ENCODE data around the gene CNOT3. TPM values are rescaled to one million over a fixed set of nuclear protein-coding genes. Genes with fewer than 3 reads are reported as not detected.

The CNOT3 gene
- total RNA-seq, 1 experiment from 2014 or later: 77.7 TPM

DNA sequence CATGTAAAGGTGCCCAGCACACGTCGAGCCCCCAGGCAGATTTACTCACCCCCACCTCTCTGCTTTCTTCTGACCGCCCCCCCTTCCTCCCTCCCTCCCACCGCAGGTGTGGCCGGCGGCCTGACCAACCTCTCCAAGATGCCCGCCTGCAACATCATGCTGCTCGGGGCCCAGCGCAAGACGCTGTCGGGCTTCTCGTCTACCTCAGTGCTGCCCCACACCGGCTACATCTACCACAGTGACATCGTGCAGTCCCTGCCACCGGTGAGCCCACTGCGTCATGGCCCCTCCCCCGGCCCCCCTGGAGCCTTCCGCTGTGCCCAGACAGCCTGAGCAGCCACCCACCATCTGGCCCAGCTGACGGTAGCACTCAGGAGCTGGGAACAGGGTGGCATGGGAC, 13.2 kb upstream of the CNOT3 start:
- peaks cover 61% of the 10 kb centered on the region for H3K36me3 Mint-ChIP-seq (ENCODE audit: insufficient read depth, unreplicated experiment)
- no peak overlapping the region for H3K27ac Mint-ChIP-seq (ENCODE audit: unreplicated experiment)
- no peak for DNase-seq

DNA sequence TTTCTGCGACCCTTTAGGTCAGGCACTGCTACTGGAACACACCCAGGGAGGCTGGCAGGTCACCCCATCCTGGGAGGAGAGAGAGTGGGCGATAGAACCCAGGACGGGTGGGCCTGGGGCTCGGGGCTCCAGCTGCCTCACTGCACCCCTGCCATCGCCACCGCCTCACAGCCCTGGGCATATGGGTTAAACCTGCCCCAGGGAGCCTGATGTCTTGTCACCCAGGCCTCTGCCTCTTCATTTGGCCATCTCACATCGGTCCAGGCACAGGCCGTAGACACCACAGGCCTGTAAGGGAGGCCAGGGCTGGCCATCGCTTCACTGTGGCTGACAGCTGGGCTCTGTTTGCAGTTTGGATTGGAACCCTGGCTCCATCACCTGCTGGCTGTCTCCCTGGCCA, 11.8 kb upstream of the CNOT3 start:
- Histone ChIP-seq H3K9me3 (no peaks in the 10 kb centered on the region), H3K36me3 (ENCODE audit: control insufficient read depth, insufficient read depth, low read length) (peaks cover 3% of the 10 kb centered on the region; the same call in 1 of the 2 replicates), H3K4me3 (ENCODE audit: low read depth, low read length) (no peak overlapping the region), H3K27me3 (replicated peaks; ENCODE audit: control insufficient read depth, insufficient read depth, low read length) (no peaks in the 10 kb centered on the region), H3K4me1 (no peaks in the 10 kb centered on the region)
- intact Hi-C loops (cut with micrococcal nuclease; ENCODE audit: unreplicated experiment): no loop called here
- H3K36me3 Mint-ChIP-seq (ENCODE audit: insufficient read depth, unreplicated experiment): peaks cover 48% of the 10 kb centered on the region
- H3K4me1 Mint-ChIP-seq (ENCODE audit: low read depth, unreplicated experiment): no peaks in the 10 kb centered on the region
- no peak overlapping the region for H3K4me3 Mint-ChIP-seq (ENCODE audit: unreplicated experiment)
- BruUV-seq (replicated peaks): no TSS peak
- H3K27me3 Mint-ChIP-seq (ENCODE audit: insufficient read depth, unreplicated experiment): no peaks in the 10 kb centered on the region
- CTCF ChIA-PET: no interaction called here
- TF ChIP-seq, protein P1, sequence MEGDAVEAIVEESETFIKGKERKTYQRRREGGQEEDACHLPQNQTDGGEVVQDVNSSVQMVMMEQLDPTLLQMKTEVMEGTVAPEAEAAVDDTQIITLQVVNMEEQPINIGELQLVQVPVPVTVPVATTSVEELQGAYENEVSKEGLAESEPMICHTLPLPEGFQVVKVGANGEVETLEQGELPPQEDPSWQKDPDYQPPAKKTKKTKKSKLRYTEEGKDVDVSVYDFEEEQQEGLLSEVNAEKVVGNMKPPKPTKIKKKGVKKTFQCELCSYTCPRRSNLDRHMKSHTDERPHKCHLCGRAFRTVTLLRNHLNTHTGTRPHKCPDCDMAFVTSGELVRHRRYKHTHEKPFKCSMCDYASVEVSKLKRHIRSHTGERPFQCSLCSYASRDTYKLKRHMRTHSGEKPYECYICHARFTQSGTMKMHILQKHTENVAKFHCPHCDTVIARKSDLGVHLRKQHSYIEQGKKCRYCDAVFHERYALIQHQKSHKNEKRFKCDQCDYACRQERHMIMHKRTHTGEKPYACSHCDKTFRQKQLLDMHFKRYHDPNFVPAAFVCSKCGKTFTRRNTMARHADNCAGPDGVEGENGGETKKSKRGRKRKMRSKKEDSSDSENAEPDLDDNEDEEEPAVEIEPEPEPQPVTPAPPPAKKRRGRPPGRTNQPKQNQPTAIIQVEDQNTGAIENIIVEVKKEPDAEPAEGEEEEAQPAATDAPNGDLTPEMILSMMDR (IDR thresholded peaks at IDR 0.05; ENCODE audit: insufficient read depth in 1 of 2, low read depth in 1 of 2, low read length in 1 of 2, severe bottlenecking in 1 of 2, unreplicated experiment in 1 of 2): no peak
- POLR2A ChIA-PET: no interaction called here
- DNase-seq: no peak
- H3K9me3 Mint-ChIP-seq (ENCODE audit: unreplicated experiment): no peaks in the 10 kb centered on the region
- no peak overlapping the region for H3K27ac Mint-ChIP-seq (ENCODE audit: unreplicated experiment)

More for the DNA sequence above, 13.2 kb upstream of the CNOT3 start:
- no TSS peak for BruUV-seq (replicated peaks)
- TF ChIP-seq, protein P1 (IDR thresholded peaks at IDR 0.05; ENCODE audit: insufficient read depth in 1 of 2, low read depth in 1 of 2, low read length in 1 of 2, severe bottlenecking in 1 of 2, unreplicated experiment in 1 of 2): no peak
- Mint-ChIP-seq H3K27me3 (ENCODE audit: insufficient read depth, unreplicated experiment) (no peaks in the 10 kb centered on the region), H3K9me3 (ENCODE audit: unreplicated experiment) (no peaks in the 10 kb centered on the region), H3K4me1 (ENCODE audit: low read depth, unreplicated experiment) (no peaks in the 10 kb centered on the region), H3K4me3 (ENCODE audit: unreplicated experiment) (no peak overlapping the region)
- Histone ChIP-seq H3K27me3 (replicated peaks; ENCODE audit: control insufficient read depth, insufficient read depth, low read length) (no peaks in the 10 kb centered on the region), H3K9me3 (no peaks in the 10 kb centered on the region), H3K4me3 (ENCODE audit: low read depth, low read length) (no peak overlapping the region), H3K4me1 (no peaks in the 10 kb centered on the region), H3K36me3 (ENCODE audit: control insufficient read depth, insufficient read depth, low read length) (peaks cover 4% of the 10 kb centered on the region; the same call in 1 of the 2 replicates)
- intact Hi-C loops (cut with micrococcal nuclease; ENCODE audit: unreplicated experiment): no loop called here
- ChIA-PET POLR2A (interaction anchor here (1.9 kb wide), 1 partner anchor 13 kb away, joined by 6 read pairs; the partner anchor contains the start of gene CNOT3), CTCF (no interaction called here)

DNA sequence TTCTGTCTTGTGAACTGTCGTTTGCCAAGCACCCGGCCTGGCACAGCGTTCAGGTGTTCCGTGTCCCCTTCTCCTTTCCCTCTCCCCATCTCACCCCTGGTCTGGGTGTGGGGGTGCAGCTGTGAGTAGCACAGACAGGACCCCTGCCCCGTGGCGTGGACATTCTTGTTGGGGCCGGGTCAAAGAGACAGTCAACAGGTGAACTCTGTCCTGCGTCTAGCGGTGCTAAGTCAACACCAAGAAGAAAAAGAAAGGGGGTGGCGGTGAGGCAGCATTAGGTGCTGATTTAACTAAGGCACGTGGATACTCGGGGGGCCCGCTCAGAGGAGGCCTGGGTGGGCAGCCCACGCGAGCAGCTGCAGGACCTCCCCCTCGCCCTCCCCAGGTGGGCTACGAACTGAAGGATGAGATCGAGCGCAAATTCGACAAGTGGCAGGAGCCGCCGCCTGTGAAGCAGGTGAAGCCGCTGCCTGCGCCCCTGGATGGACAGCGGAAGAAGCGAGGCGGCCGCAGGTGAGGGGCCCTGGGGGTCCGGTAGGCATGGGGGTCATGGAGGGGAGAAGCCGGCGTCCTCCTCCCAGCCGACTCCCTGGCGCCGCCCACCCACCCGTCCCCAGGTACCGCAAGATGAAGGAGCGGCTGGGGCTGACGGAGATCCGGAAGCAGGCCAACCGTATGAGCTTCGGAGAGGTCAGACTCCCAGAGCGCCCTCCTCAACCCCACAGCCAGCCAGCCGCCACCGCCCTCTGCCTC, 9.7 kb upstream of the CNOT3 start:
- DNase-seq: no peak
- CTCF ChIA-PET: no interaction called here
- no TSS peak for BruUV-seq (replicated peaks)
- Mint-ChIP-seq H3K27me3 (ENCODE audit: insufficient read depth, unreplicated experiment) (no peaks in the 10 kb centered on the region), H3K36me3 (ENCODE audit: insufficient read depth, unreplicated experiment) (peaks cover 41% of the 10 kb centered on the region), H3K27ac (ENCODE audit: unreplicated experiment) (no peak overlapping the region), H3K4me1 (ENCODE audit: low read depth, unreplicated experiment) (no peaks in the 10 kb centered on the region), H3K9me3 (ENCODE audit: unreplicated experiment) (no peaks in the 10 kb centered on the region), H3K4me3 (ENCODE audit: unreplicated experiment) (no peak overlapping the region)
- peaks cover 3% of the 10 kb centered on the region; the same call in 1 of the 2 replicates for H3K36me3 ChIP-seq (ENCODE audit: control insufficient read depth, insufficient read depth, low read length)
- intact Hi-C loops (cut with micrococcal nuclease; ENCODE audit: unreplicated experiment): no loop called here
- no peaks in the 10 kb centered on the region for H3K4me1 ChIP-seq
- TF ChIP-seq, protein P1 (IDR thresholded peaks at IDR 0.05; ENCODE audit: insufficient read depth in 1 of 2, low read depth in 1 of 2, low read length in 1 of 2, severe bottlenecking in 1 of 2, unreplicated experiment in 1 of 2): no peak
- POLR2A ChIA-PET: no interaction called here
- H3K4me3 ChIP-seq (ENCODE audit: low read depth, low read length): no peak overlapping the region
- no peaks in the 10 kb centered on the region for H3K9me3 ChIP-seq
- no peaks in the 10 kb centered on the region for H3K27me3 ChIP-seq (replicated peaks; ENCODE audit: control insufficient read depth, insufficient read depth, low read length)

Measured in Caco-2 (cell line).